HCT116 (cell line): ENCODE data around the gene TNIK. TPM values are rescaled to one million over a fixed set of nuclear protein-coding genes. Genes with fewer than 3 reads are reported as not detected.

Source experiments
- ATAC-seq: fragments of 200-7000 bp; cut with Tn5 transposase; 2 replicates; pipeline ENCODE4 v1.9.1; 2020; ENCODE audit warnings: mild to moderate bottlenecking, moderate library complexity
- BruUV-seq: library from RNA; stranded (reverse); fragments of 400-500 nt; replicated peaks from 2 replicates; lab custom pipeline; 2021; lab: Mats Ljungman, UMichigan
- CTCF ChIA-PET: fragments of 300-600 bp; sonication (Branson Sonifier 250); formaldehyde crosslinking; loops from one replicate; lab custom pipeline; 2021; ENCODE audit warnings: antibody characterized with exemption; lab: Charles Lee
- POLR2A ChIA-PET: fragments of 300-600, 350-600 bp; sonication (Branson Sonifier 250); formaldehyde crosslinking; loops from one replicate; lab custom pipeline; 2021; ENCODE audit warnings: antibody characterized with exemption; lab: Charles Lee
- RAD21 ChIA-PET, 2 experiments: fragments of 300-600 bp; sonication (Branson Sonifier 250); formaldehyde crosslinking; loops; one replicate each; lab custom pipeline; 2023; ENCODE audit warnings: low total read pairs in 2 of 2; ENCODE audit not compliant: uncharacterized antibody in 2 of 2, unreplicated experiment in 2 of 2, low non-redundant PET in 1 of 2; lab: Charles Lee
- DNase-seq: peaks from one replicate; pipeline ENCODE4 v3.0.0-alpha.2; 2010; ENCODE audit warnings: low read depth, low spot score
- H2AFZ ChIP-seq: fragments of 200-600 bp; shearing (Covaris generic), sonication (generic); 2 replicates; pipeline ENCODE4 v1.6.1; 2017; ENCODE audit warnings: low read depth, mixed run types, mixed read lengths, antibody characterized with exemption, low read length; ENCODE audit not compliant: poor library complexity, severe bottlenecking
- H3K27ac ChIP-seq: 2 replicates; pipeline ENCODE4 v1.5.1; 2012; ENCODE audit warnings: low read depth, low read length
- H3K27me3 ChIP-seq: fragments of 200-600 bp; sonication (generic); 2 replicates; pipeline ENCODE4 v1.6.1; 2016; ENCODE audit warnings: mixed run types, low read length, mixed read lengths; ENCODE audit not compliant: insufficient read depth
- H3K36me3 ChIP-seq, 2 experiments: fragments of 200-500 bp in 1 of 2; fragments of 200-600 bp in 1 of 2; sonication (Bioruptor generic) in 1 of 2; sonication (generic) in 1 of 2; 2 replicates each; pipeline versions ENCODE4 v1.5.1 to v1.6.1; 2014 to 2016; ENCODE audit warnings: low read length in 2 of 2, inconsistent platforms in 1 of 2, mixed read lengths in 1 of 2, mixed run types in 1 of 2; ENCODE audit not compliant: insufficient read depth in 2 of 2, control insufficient read depth in 1 of 2
- H3K4me1 ChIP-seq, 2 experiments: fragments of 200-600 bp in 1 of 2; sonication (generic) in 1 of 2; 2 replicates each; pipeline versions ENCODE4 v1.5.1 to v1.6.1; 2012 to 2017; ENCODE audit warnings: low read length in 2 of 2, inconsistent platforms in 1 of 2, mild to moderate bottlenecking in 1 of 2, mixed read lengths in 1 of 2, mixed run types in 1 of 2, moderate library complexity in 1 of 2; ENCODE audit not compliant: insufficient read depth in 2 of 2, control insufficient read depth in 1 of 2
- H3K4me2 ChIP-seq: fragments of 200-600 bp; sonication (generic); 2 replicates; pipeline ENCODE4 v1.6.1; 2017; ENCODE audit warnings: mixed run types, low read length, mixed read lengths
- H3K4me3 ChIP-seq, 2 experiments: fragments of 200-600 bp in 1 of 2; sonication (generic) in 1 of 2; replicated peaks in 1 of 2; 2 replicates each; pipeline ENCODE4 v1.5.1; 2011 to 2016; ENCODE audit warnings: low read length in 2 of 2, control low read depth in 1 of 2, low read depth in 1 of 2, mild to moderate bottlenecking in 1 of 2, mixed read lengths in 1 of 2, mixed run types in 1 of 2
- H3K79me2 ChIP-seq: fragments of 200-600 bp; sonication (generic); 2 replicates; pipeline ENCODE4 v1.6.1; 2017; ENCODE audit warnings: mild to moderate bottlenecking, mixed run types, low read length, moderate library complexity, mixed read lengths; ENCODE audit not compliant: insufficient read depth
- H3K9ac ChIP-seq: fragments of 200-600 bp; sonication (generic); 2 replicates; pipeline ENCODE4 v1.6.1; 2016; ENCODE audit warnings: low read length, mixed read lengths
- H3K9me2 ChIP-seq: fragments of 200-600 bp; sonication (generic), shearing (Covaris generic); 2 replicates; pipeline ENCODE4 v1.6.1; 2017; ENCODE audit warnings: mixed run types, mild to moderate bottlenecking, moderate library complexity; ENCODE audit not compliant: insufficient read depth
- H3K9me3 ChIP-seq, 2 experiments: fragments of 200-500 bp in 1 of 2; fragments of 200-600 bp in 1 of 2; sonication (Bioruptor generic) in 1 of 2; sonication (generic) in 1 of 2; 2 replicates each; pipeline ENCODE4 v1.6.1; 2014 to 2017; ENCODE audit warnings: low read length in 2 of 2, mixed read lengths in 2 of 2, inconsistent platforms in 1 of 2, low read depth in 1 of 2, mild to moderate bottlenecking in 1 of 2, mixed run types in 1 of 2, moderate library complexity in 1 of 2; ENCODE audit not compliant: control insufficient read depth in 1 of 2, insufficient read depth in 1 of 2
- H4K20me1 ChIP-seq: fragments of 200-600 bp; sonication (generic), shearing (Covaris generic); 2 replicates; pipeline ENCODE4 v1.6.1; 2017; ENCODE audit warnings: mixed run types, mild to moderate bottlenecking, moderate library complexity; ENCODE audit not compliant: insufficient read depth
- ATF3 ChIP-seq: IDR thresholded peaks from 2 replicates; pipeline ENCODE4 v1.6.1; 2012
- ELF1 ChIP-seq: IDR thresholded peaks from 2 replicates; pipeline ENCODE4 v1.6.1; 2012; ENCODE audit warnings: low read depth, borderline replicate concordance
- FOSL1 ChIP-seq: IDR thresholded peaks from 2 replicates; pipeline ENCODE4 v1.6.1; 2012; ENCODE audit warnings: low read depth
- POLR2A ChIP-seq: IDR thresholded peaks from 2 replicates; pipeline ENCODE4 v1.7.0; 2011; ENCODE audit warnings: borderline replicate concordance; ENCODE audit not compliant: insufficient read depth, insufficient read length; ENCODE audit errors: extremely low read depth
- POLR2AphosphoS5 ChIP-seq: IDR thresholded peaks from 2 replicates; pipeline ENCODE4 v1.6.1; 2011; ENCODE audit warnings: mild to moderate bottlenecking, low read depth, low read length, moderate library complexity
- SP1 ChIP-seq: IDR thresholded peaks from 2 replicates; pipeline ENCODE4 v1.6.1; 2012; ENCODE audit warnings: low read depth
- ZFX ChIP-seq: fragments of 450-650 bp; IDR thresholded peaks from 2 replicates; pipeline ENCODE4 v1.6.1; 2017
- intact Hi-C: fragments of 100-400 bp; cut with micrococcal nuclease; formaldehyde crosslinking; loops from 2 replicates; pipeline ENCODE4 v1.10.0; 2022
- total RNA-seq: library from RNA; stranded (reverse); gene quantifications from one replicate; pipeline ENCODE4 v1.2.1, GENCODE V29; 2021; ENCODE audit not compliant: unreplicated experiment

Gene TNIK
- total RNA-seq, 1 experiment from 2014 or later = 24.1 TPM

GRCh38 chr3:171177056-171177455 is 283.1 kb downstream of the TNIK start:
- Histone ChIP-seq H3K9ac (no peak overlapping the region), H3K9me3 (no peaks in the 10 kb centered on the region), H3K36me3 (no peaks in the 10 kb centered on the region), H3K4me3 (no peak overlapping the region), H3K4me2 (no peak overlapping the region), H3K9me2 (no peaks in the 10 kb centered on the region), H3K27me3 (no peaks in the 10 kb centered on the region), H3K27ac (no peak overlapping the region), H2AFZ (no peak overlapping the region), H3K79me2 (no peaks in the 10 kb centered on the region), H4K20me1 (no peaks in the 10 kb centered on the region), H3K4me1 (no peaks in the 10 kb centered on the region)
- intact Hi-C loops = no loop called here
- no peak for DNase-seq
- TF ChIP-seq SP1 (no peak), POLR2AphosphoS5 (no peak), ELF1 (no peak), FOSL1 (no peak), ATF3 (no peak)
- no peak for ATAC-seq
- ChIA-PET CTCF (no interaction called here), POLR2A (no interaction called here), RAD21 (no interaction called here)
- BruUV-seq = no TSS peak

- Histone ChIP-seq H4K20me1 (no peaks in the 10 kb centered on the region), H3K79me2 (no peaks in the 10 kb centered on the region), H3K9me3 (no peaks in the 10 kb centered on the region), H3K9me2 (no peaks in the 10 kb centered on the region), H3K4me2 (no peak overlapping the region), H3K36me3 (no peaks in the 10 kb centered on the region), H3K27me3 (no peaks in the 10 kb centered on the region), H3K27ac (no peak overlapping the region), H2AFZ (no peak overlapping the region), H3K4me1 (no peaks in the 10 kb centered on the region), H3K9ac (no peak overlapping the region), H3K4me3 (no peak overlapping the region)
- ChIA-PET CTCF (no interaction called here), RAD21 (no interaction called here), POLR2A (no interaction called here)
- no TSS peak for BruUV-seq
- DNase-seq = no peak
- intact Hi-C loops = no loop called here
- TF ChIP-seq FOSL1 (no peak), POLR2A (no peak), ZFX (no peak), POLR2AphosphoS5 (no peak)
- no peak for ATAC-seq
Observed at GRCh38 chr3:171176244-171176933, 283.8 kb downstream of the TNIK start.
